Activated gamma-delta T cell (primary cell): Measurements from ENCODE around the gene CD99.
"Not testable (repeated sequence)": the region's sequence is repeated elsewhere in the genome, so short reads cannot be mapped to it uniquely, and the experiment has no call there.

ENCODE experiments used
- DNase-seq: peaks from one replicate; lab custom pipeline; 2025; lab: John Stamatoyannopoulos, UW

The CD99 gene

GRCh38 chrX:2769615-2770014 lies 78.5 kb downstream of the CD99 start:
- DNase-seq = no peak

GRCh38 chrX:2773166-2774055 lies 82.3 kb downstream of the CD99 start:
- DNase-seq = not testable (repeated sequence)

DNA sequence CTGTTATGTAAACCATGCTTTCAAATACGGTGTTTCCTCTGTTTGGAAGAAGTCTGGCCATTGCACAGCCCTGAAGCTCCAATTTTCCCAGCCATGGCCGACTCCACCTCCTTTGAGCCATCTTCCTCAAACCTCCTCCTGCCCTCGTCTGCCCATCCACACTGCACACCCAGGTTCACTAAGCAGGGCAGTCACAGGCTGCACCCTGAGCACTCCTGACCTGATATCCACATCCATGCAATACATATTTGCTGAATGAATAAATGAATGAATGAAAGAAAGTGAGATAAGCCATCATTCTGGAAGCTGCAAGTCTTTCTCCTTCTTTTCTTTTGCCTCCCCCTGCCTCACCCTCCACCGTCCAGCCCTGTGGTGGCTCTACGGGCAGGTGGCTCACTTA lies 83.0 kb downstream of the CD99 start:
- DNase-seq = no peak

DNA sequence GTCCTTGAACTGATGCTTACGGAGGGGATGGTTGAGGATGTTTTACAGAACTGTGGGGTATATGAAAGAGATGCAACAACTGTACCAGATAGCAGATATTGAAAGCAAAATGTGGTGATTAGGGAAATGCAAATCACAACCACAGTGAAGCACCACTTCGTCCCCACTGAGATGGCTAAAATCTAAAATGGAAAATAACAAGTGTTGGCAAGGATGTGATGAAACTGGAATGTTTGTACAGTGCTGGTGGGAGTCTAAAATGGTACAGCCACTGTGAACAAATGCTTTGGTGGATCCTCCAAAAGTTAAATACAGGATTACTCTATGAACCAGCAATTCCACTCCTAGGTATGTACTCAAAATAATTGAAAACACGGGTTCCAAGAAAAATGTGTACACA lies 83.7 kb downstream of the CD99 start:
- no peak for DNase-seq

DNA sequence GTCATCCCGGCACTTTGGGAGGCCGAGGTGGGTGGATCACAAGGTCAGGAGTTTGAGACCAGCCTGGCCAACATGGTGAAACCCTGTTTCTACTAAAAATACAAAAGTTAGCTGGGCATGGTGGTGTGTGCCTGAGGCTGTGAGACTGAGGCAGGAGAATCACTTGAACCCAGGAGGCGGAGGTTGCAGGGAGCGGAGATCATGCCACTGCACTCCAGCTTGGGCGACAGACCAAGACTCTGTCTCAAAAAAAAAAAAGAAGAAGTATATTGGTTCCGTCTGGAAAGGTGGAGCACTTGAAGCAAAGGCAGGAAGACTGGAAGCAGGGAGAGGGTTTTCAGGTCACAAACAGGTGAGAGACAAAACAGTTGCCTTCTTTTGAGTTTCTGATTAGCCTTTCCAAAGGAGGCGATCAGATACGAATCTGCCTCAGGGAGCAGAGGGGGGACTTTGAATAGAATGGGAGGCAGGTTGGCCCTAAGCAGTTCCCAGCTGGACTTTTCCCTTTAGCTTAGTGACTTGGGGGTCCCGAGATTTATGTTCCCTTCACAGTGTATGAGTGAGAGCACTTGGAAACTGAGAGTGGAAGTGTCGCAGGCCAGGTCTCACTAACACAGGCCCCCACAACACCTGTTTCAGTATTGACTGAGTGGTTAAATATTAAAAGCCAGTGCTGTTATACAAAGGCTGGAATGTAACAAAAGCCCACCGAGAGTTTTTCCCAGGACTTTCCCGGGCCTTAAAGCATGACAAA lies 89.6 kb downstream of the CD99 start:
- not testable (repeated sequence) for DNase-seq

DNA sequence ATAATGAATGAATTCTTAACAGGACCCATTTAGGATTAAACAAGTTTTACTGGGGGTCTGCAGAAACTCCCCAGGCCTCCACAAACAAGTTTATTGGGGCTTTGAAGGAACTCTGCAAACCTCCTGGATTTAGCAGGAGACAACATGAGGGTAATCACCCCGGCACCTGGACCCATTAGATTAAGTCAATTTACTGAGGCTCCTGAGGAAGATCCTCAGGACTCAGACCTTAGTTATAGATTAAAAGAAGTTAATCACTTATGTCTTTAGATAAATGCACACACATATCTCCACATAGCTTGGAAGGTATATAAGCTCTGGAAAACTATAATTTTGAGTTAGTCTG lies 90.1 kb downstream of the CD99 start:
- DNase-seq = no peak

GRCh38 chrX:2781698-2782097 lies 90.6 kb downstream of the CD99 start:
- no peak for DNase-seq

- DNase-seq = no peak
Observed at GRCh38 chrX:2782171-2782570, 91.1 kb downstream of the CD99 start.

- no peak for DNase-seq
Observed at GRCh38 chrX:2782778-2783177, 91.7 kb downstream of the CD99 start.

- DNase-seq = no peak
Observed at GRCh38 chrX:2784026-2784425, 92.9 kb downstream of the CD99 start.

GRCh38 chrX:2785538-2785937 lies 94.4 kb downstream of the CD99 start:
- no peak for DNase-seq

DNA sequence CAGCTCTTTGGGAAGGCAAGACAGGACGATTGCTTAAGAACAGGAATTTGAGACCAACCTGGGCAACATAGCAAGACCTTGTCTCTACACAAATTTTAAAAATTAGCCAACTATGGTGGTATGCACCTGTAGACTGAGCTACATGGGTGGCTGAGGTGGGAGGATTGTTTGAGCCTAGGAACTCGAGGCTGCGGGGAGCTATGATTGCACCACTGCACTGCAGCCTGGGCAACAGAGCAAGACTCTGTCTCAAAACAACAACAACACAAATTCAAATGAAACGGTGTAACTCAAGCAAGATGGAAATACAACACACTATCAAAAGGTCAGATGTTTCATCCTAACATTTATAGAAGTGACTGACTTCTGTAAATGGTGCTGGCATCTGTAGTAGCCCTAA lies 97.9 kb downstream of the CD99 start:
- DNase-seq = no peak

GRCh38 chrX:2789569-2789968 lies 98.5 kb downstream of the CD99 start:
- no peak for DNase-seq
